Activated CD8-positive, alpha-beta T cell treated with anti-CD3 and anti-CD28 coated beads, Interleukin-2, amount 10 ng/mL, durations not matched to agents 7 days and 5 days (primary cell): ENCODE measurements around the gene GOSR2. TPM values are rescaled to one million over a fixed set of nuclear protein-coding genes. Genes with fewer than 3 reads are reported as not detected.

ENCODE experiments used
- ATAC-seq: fragments of 150-1000 bp; cut with Tn5 transposase; one replicate; pipeline ENCODE4 v1.10.0; 2021; ENCODE audit warnings: moderate library complexity
- CTCF ChIA-PET: fragments of 350-600 bp; sonication (Branson Sonifier 250); formaldehyde crosslinking; loops from one replicate; lab custom pipeline; 2021; ENCODE audit warnings: antibody characterized with exemption; lab: Charles Lee
- POLR2A ChIA-PET: fragments of 350-600 bp; sonication (Branson Sonifier 250); formaldehyde crosslinking; loops from one replicate; lab custom pipeline; 2021; ENCODE audit warnings: antibody characterized with exemption; lab: Charles Lee
- DNase-seq: peaks from one replicate; pipeline ENCODE4 v3.0.0-alpha.2; 2020
- H3K27ac Mint-ChIP-seq: one replicate; pipeline ENCODE4 v1.8.0; 2021; ENCODE audit warnings: mild to moderate bottlenecking, mixed read lengths
- H3K27me3 Mint-ChIP-seq: one replicate; pipeline ENCODE4 v1.8.0; 2021; ENCODE audit warnings: low read depth, mixed read lengths
- H3K36me3 Mint-ChIP-seq: one replicate; pipeline ENCODE4 v1.8.0; 2021; ENCODE audit warnings: low read depth, mixed read lengths
- H3K4me1 Mint-ChIP-seq: one replicate; pipeline ENCODE4 v1.8.0; 2021; ENCODE audit warnings: low read depth, mixed read lengths
- H3K4me3 Mint-ChIP-seq: one replicate; pipeline ENCODE4 v1.8.0; 2021; ENCODE audit warnings: mild to moderate bottlenecking, mixed read lengths
- H3K9me3 Mint-ChIP-seq: one replicate; pipeline ENCODE4 v1.8.0; 2022; ENCODE audit warnings: mixed read lengths; ENCODE audit not compliant: insufficient read depth
- total RNA-seq, 2 experiments: library from RNA; stranded (reverse); gene quantifications; one replicate each; pipeline ENCODE4 v1.2.3, GENCODE V29; 2021

The GOSR2 gene
- total RNA-seq, 2 experiments from 2014 or later = 50.6 to 51.5 TPM

DNA sequence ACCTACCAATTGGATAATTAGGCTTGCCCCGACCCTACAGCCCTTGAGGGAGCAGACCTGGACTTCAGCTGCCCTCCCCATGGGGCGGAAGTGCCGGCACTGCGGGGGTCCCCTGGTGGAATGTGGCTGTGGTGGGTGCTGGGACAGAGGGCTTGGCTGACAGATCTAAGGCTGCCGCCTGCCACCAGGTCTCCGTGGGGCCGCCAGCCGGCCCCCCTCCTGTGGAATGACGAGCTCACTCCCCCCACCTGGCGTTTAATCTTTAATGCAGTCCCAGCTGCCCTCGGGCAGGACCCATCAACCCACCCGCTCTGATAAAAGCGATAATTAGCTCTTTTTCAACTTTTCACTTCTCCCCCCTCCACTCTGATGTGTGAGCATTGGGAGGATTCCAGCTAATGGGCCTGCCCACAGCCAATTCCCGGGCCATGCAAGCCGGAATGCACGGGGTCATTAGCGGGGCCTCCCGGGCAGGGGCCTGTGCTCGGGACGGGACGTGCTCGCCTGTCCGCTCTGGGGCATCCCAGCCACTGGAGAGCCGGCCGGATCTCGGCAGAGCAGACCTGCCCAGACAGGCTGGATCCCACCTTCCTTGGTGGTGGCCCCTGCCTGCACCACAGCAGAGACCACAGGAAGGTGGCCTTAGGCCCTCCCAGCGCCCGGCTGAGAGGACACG, 28.3 kb upstream of the GOSR2 start:
- H3K4me3 Mint-ChIP-seq = no peak overlapping the region
- ChIA-PET POLR2A (no interaction called here), CTCF (no interaction called here)
- H3K27me3 Mint-ChIP-seq = peaks cover 6% of the 10 kb centered on the region
- DNase-seq = no peak
- no peaks in the 10 kb centered on the region for H3K4me1 Mint-ChIP-seq
- H3K36me3 Mint-ChIP-seq = no peaks in the 10 kb centered on the region
- no peak for ATAC-seq
- H3K27ac Mint-ChIP-seq = no peak overlapping the region
- no peaks in the 10 kb centered on the region for H3K9me3 Mint-ChIP-seq

DNA sequence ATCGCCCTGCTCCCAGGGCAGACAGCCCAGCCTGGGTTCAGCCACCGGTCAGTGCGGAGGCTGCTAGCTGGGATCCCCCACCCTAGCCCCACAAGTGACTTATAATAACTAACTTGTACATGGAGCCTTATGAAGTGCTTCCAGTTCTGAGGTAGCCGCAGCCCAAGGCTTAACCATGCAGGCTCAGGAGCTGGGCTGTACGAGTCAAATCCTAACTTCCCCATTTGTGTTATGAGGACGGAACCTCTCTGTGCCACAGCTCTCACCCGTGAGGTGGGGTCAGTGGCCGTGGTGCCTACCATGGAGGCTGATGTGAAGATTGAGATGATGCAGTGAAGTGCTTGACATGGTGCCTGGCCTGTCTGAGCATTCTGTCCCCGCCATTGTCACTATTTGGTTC, 27.8 kb upstream of the GOSR2 start:
- Mint-ChIP-seq H3K36me3 (no peaks in the 10 kb centered on the region), H3K27me3 (peaks cover 6% of the 10 kb centered on the region), H3K9me3 (no peaks in the 10 kb centered on the region), H3K4me1 (no peaks in the 10 kb centered on the region), H3K4me3 (no peak overlapping the region), H3K27ac (no peak overlapping the region)
- CTCF ChIA-PET = no interaction called here
- POLR2A ChIA-PET = no interaction called here
- DNase-seq = no peak
- ATAC-seq = no peak

DNA sequence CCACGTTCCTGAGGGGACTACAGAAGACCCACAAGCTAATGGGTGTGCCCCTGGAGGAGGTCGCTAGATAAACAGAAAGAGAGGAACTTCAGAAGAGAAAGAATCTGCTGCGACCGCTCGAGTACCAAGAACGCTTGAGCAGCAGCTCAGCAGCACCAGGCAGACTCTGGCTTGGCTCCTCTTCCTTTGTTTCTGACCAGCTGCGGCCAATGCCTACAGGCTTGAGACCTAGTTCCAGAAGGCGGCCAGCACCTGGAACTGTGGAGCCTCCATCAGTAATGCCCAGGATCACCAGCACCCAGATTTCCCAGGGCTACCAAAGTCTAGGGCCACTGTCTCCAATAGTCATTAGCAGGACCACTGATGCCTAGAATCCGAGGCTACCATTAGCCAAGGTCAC, 26.0 kb upstream of the GOSR2 start:
- Mint-ChIP-seq H3K9me3 (no peaks in the 10 kb centered on the region), H3K4me3 (no peak overlapping the region), H3K27ac (no peak overlapping the region), H3K4me1 (no peaks in the 10 kb centered on the region), H3K27me3 (peaks cover 9% of the 10 kb centered on the region), H3K36me3 (no peaks in the 10 kb centered on the region)
- ATAC-seq (no peak), DNase-seq (no peak)
- POLR2A ChIA-PET = no interaction called here
- CTCF ChIA-PET = no interaction called here

DNA sequence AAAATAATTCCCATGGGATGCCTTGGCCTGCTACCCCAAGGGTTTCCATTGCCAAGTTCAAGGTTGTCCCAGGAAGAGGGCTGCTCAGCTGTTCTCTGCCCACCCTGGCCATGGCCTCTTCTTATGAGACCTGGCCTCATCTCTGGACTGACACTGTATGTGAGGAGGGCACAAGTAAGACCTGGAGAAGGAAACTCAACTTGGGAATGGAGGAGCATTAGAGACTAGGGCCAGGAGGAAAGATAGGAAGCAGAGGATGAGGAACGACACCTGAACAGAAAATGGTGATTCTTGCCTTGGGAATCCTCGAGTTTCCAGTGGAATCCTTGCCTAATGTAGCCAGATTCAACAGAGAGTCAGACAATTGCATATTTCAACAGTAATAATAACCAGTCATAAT, 24.6 kb upstream of the GOSR2 start:
- no peak overlapping the region for H3K4me3 Mint-ChIP-seq
- ChIA-PET POLR2A (no interaction called here), CTCF (no interaction called here)
- no peaks in the 10 kb centered on the region for H3K4me1 Mint-ChIP-seq
- H3K27ac Mint-ChIP-seq = no peak overlapping the region
- H3K27me3 Mint-ChIP-seq = peaks cover 7% of the 10 kb centered on the region
- ATAC-seq (no peak), DNase-seq (no peak)
- no peaks in the 10 kb centered on the region for H3K36me3 Mint-ChIP-seq
- no peaks in the 10 kb centered on the region for H3K9me3 Mint-ChIP-seq

DNA sequence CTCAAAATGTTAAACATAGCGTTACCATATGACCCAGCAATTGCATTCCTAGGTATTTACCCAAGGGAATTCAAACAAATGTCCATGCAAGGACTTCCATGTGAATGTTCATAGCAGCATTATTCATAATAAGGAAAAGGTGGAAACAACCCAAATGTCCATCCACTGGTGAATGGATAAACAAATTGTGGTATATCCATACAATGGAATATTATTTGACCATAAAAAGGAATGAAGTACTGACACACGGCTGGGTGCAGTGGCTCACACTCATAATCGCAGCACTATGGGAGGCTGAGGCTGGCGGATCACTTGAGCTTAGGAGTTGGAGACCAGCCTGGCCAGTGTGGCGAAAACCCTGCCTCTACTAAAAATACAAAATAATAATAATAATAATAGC, 24.1 kb upstream of the GOSR2 start:
- Mint-ChIP-seq H3K9me3 (no peaks in the 10 kb centered on the region), H3K27me3 (peaks cover 12% of the 10 kb centered on the region), H3K36me3 (no peaks in the 10 kb centered on the region), H3K4me1 (no peaks in the 10 kb centered on the region), H3K27ac (no peak overlapping the region), H3K4me3 (no peak overlapping the region)
- ChIA-PET CTCF (no interaction called here), POLR2A (no interaction called here)
- DNase-seq (no peak), ATAC-seq (no peak)

DNA sequence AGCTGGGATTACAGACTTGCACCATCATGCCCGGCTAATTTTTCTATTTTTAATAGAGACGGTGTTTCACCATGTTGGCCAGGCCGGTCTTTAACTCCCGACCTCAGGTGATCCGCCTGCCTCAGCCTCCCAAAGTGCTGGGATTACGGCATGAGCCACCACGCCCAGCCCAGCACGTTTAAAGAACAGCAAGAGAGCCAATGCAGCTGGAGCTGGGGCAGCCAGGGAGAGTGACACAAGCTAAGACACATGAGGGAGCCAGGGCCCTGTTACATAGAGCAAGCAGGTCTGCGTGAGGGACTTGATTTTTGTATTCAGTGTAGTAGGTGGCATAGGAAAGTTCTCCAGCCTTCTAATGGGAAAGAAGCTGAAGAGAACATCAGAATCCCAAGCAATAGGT, 21.7 kb upstream of the GOSR2 start:
- peaks cover 9% of the 10 kb centered on the region for H3K4me1 Mint-ChIP-seq
- no peak for ATAC-seq
- CTCF ChIA-PET = interaction anchor here (1.0 to 1.3 kb wide), 2 partner anchors 23 to 38 kb away, joined by 3 read pairs; no protein-coding TSS in a partner anchor
- DNase-seq = no peak
- H3K9me3 Mint-ChIP-seq = no peaks in the 10 kb centered on the region
- H3K27me3 Mint-ChIP-seq = peaks cover 14% of the 10 kb centered on the region
- H3K36me3 Mint-ChIP-seq = no peaks in the 10 kb centered on the region
- H3K4me3 Mint-ChIP-seq = no peak overlapping the region
- POLR2A ChIA-PET = interaction anchor here (0.7 kb wide), 1 partner anchor 912 kb away, joined by 3 read pairs; no protein-coding TSS in a partner anchor
- H3K27ac Mint-ChIP-seq = no peak overlapping the region

DNA sequence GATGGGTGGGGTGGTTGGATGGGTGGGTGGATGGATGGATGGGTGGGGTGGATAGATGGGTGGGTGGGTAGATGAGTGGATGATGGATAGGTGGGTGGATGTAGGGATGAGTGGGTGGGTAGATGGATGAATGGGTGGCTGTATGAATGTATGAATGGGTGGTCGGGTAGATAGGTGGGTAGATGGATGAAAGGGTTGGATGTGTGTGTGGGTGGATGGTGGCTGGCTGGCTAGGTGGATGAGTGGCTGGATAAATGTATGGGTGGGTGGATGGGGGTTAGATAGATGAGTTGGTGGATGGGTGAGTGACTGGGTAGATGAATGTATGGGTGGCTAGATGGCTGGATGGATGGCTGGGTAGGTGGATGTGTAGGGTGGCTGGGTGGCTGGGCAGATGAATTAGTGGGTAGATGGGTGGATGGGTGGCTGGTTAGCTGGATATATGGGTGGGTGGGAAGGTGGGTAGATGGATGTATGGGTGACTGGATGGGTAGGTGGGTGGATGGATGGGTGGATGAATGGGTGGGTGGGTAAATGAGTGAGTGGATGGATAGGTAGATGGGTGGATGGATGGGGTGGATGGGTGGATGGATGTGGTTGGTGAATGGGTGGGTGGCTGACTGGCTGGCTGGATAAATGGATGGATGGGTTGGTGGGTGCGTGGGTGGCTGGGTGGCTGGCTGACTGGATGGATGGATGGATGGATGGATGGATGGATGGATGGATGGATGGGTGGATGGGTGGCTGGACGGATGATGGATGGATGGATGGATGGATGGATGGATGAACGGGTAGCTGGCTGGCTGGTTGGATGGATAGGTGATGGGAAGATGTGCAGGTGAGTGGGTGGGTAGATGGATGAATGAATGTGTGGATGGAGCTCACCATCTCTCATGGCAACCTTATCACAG, 18.9 kb upstream of the GOSR2 start:
- Mint-ChIP-seq H3K27ac (no peak overlapping the region), H3K4me1 (peaks cover 9% of the 10 kb centered on the region)
- CTCF ChIA-PET = no interaction called here

DNA sequence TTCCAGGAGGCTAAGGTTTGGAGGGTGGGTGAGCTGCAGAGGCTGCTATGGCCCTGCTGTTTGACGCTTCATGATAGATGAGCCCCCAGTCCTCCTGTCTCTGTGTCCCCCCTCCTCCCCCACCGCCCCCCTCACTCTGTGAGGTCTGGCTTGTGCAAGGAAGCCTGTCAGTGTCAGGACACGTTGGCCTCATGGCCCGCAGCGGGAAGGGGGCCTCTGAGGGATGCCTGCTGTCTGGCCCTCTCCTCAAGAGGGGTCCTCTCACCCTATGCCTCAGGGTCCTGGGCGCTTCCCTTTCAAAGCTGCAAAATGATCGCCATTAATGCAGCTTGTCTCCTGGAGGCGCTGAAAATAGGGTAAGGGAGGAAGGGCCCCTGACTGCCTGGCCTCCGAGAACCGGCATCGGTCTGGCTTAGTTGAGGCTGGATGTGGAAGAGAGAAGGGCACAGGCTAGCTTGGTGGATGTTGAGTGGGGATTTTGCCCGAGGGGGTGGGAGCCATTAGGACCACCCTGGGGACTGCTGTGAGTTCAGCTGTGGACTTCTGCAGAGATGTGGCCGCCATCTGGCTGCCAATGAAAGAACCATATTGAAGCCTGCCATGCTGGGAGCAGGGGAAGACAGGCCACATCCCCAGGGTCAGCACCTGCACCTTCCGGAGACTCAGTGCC, 14.8 kb upstream of the GOSR2 start:
- ATAC-seq (no peak), DNase-seq (no peak)
- ChIA-PET POLR2A (no interaction called here), CTCF (no interaction called here)
- Mint-ChIP-seq H3K4me3 (no peak overlapping the region), H3K36me3 (no peaks in the 10 kb centered on the region), H3K27ac (no peak overlapping the region), H3K9me3 (no peaks in the 10 kb centered on the region), H3K27me3 (peaks cover 14% of the 10 kb centered on the region), H3K4me1 (peaks cover 9% of the 10 kb centered on the region)

More for the DNA sequence above, 18.9 kb upstream of the GOSR2 start:
- Mint-ChIP-seq H3K27me3 (peaks cover 14% of the 10 kb centered on the region), H3K4me3 (no peak overlapping the region), H3K36me3 (no peaks in the 10 kb centered on the region), H3K9me3 (no peaks in the 10 kb centered on the region)
- no peak for ATAC-seq
- DNase-seq = no peak
- POLR2A ChIA-PET = interaction anchor here (0.7 kb wide), 1 partner anchor 11 kb away, joined by 3 read pairs; no protein-coding TSS in a partner anchor

DNA sequence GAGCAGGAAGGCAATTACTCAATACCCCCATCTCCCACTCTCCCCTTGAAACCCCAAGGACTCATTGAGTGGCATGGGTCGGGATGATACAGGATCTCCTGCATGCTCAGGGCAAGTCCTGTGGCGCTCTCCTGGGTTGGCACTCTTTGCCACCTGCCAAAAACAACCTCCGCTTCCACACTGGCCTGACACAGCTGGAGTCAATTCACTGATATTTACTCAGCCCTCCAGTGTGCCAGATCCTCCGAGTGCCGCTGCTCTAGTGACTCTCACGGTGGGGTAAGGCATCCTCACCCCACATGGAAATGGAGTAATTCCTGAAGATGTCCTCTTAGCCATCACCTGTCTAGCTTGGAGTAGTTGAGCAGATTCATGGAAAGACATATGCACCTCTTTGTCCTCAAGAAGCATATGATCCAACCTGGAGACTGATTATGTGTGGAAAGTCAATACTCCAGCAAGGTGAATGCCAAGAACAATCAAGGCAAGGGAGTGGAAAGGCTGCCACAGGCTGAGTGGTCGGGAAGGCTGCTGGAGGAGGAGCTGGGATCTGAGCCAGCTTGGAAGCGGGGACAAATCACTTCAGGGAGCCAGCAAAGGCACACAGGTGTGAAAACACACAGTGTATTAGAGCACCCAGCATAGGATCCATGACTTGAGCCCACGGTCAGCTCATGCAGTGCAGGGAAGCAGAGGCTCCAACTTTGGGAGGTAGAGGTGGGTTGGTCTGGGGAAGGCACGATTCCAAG, 12.6 kb upstream of the GOSR2 start:
- Mint-ChIP-seq H3K27ac (no peak overlapping the region), H3K27me3 (peaks cover 7% of the 10 kb centered on the region), H3K9me3 (no peaks in the 10 kb centered on the region), H3K36me3 (no peaks in the 10 kb centered on the region), H3K4me3 (no peak overlapping the region), H3K4me1 (peaks cover 8% of the 10 kb centered on the region)
- ChIA-PET POLR2A (no interaction called here), CTCF (no interaction called here)
- ATAC-seq (no peak), DNase-seq (no peak)

DNA sequence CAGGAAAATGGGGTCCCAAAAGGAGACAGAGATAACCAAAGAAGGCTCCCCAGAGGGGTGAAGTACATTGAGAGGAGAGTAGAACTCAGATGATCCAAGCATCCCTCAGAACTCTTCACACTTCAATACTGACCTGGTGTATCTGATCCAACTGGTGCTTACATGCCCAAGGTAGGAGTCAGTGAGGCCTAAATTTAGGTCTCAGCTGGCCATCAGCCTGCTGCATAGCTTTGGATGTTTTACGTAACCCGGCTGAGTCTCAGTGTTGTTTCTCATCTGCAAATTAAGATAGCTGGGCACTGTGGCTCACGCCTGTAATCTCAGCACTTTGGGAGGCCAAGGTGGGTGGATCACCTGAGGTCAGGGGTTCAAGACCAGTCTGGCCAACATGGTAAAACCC, 11.6 kb upstream of the GOSR2 start:
- Mint-ChIP-seq H3K36me3 (no peaks in the 10 kb centered on the region), H3K27ac (no peak overlapping the region), H3K9me3 (no peaks in the 10 kb centered on the region), H3K4me1 (no peaks in the 10 kb centered on the region), H3K4me3 (no peak overlapping the region), H3K27me3 (peaks cover 7% of the 10 kb centered on the region)
- ATAC-seq = no peak
- CTCF ChIA-PET = no interaction called here
- DNase-seq = no peak
- POLR2A ChIA-PET = no interaction called here

DNA sequence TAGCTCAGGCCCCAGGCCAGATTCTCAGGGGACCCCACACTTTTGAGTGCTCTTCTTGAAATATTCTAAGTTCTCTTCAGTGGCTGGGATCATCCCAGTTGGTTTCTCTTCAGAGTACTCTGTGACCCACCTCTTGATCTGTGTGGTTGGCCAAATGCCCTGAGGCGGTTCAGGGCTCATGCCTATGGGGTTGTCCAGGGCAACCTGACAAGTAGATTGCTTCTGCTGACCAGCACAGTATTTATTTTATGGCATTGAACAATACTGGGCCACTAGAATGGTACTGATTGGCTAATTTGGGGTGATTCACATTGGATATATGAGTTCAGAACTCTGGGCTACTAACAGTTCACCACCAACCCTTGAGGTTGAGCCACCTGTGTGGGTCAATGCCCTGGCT, 7.4 kb upstream of the GOSR2 start:
- no peak overlapping the region for H3K27ac Mint-ChIP-seq
- H3K27me3 Mint-ChIP-seq = peaks cover 3% of the 10 kb centered on the region
- H3K9me3 Mint-ChIP-seq = no peaks in the 10 kb centered on the region
- no peaks in the 10 kb centered on the region for H3K36me3 Mint-ChIP-seq
- ATAC-seq = no peak
- DNase-seq = no peak
- ChIA-PET CTCF (no interaction called here), POLR2A (no interaction called here)
- no peaks in the 10 kb centered on the region for H3K4me1 Mint-ChIP-seq
- H3K4me3 Mint-ChIP-seq = no peak overlapping the region
